DMS153 treated with DMSO at 0.1 percent for 48 hours (cell line): ENCODE results near the gene SHISAL2A.

Source experiments
- DNase-seq: peaks from one replicate; lab custom pipeline; 2025; ENCODE audit not compliant: unreplicated experiment; lab: John Stamatoyannopoulos, UW

Gene SHISAL2A

DNA sequence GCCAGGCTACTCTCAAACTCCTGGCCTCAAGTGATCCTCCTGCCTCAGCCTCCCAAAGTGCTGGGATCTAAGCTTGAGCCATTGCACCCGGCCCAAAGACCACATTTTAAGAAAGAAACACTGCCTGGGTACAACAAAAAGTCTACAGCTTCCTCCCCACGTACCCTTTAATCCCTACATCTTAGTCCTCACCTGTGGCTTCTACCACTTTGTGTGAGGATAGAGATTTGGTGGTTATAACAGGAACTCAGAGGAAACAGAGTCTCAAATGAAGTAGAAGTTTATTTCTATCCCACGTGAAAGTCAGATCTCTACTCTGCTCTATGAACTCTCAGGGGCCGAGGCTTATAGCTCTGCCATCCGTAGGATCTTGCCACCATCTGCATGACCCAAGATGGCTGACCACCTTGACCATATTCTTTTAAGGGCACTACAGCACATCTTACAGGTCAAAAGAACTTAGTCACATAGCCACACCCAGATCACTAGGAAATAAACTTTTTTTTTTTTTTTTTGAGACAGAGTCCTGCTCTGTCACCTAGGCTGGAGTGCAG lies 17.4 kb upstream of the SHISAL2A start:
- DNase-seq = no peak

DNA sequence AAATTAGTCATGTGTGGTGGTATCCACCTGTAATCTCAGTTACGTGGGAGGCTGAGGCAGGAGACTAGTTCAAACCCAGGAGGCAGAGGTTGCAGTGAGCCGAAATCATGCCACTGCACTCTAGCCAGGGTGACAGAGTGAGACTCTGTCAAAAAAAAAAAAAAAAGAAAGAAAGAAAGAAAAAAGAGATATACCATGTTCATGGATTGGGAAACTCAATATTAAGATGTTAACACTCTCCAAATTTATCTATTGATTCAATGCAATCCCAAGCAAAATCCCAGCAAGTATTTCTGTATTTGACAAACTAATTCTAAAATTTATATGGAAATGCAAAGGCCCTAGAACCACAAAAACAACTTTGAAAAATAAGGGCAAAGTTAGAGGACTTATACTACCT lies 11.0 kb upstream of the SHISAL2A start:
- DNase-seq = no peak

DNA sequence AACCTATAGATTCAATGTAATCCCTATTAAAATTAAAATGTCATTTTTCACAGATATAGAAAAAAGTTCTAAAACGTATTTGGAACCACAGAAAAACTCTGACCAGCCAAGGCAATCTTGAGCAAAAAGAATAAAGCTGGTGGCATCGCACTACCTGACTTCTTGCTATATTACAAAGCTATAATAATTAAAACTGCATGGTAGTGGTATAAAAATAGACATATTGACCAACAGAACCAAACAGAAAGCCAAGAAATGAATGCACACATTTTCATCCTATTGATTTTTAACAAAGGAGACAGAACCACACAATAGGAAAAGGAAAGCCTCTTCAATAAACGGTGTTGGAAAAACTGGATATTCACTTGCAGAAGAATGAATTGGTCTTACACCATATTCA lies 9.2 kb upstream of the SHISAL2A start:
- DNase-seq = no peak

DNA sequence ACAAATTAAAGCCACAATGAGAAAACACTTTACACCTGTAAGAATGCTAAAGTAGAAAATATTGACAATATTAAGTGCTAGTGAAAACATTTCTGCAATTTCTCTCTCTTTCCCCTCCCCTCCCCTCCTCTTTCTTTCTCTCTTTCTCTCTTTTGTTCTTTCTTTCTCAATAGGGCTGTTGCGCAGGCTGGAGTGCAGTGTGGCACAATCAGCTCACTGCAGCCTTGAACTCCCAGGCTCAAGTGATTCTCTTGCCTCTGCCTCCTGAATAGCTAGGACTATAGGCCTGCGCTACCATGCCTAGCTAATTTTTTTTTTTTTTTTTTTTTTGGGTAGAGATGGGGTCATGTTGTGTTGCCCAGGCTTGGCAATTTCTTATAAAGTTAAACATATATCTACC lies 5.9 kb upstream of the SHISAL2A start:
- no peak for DNase-seq

DNA sequence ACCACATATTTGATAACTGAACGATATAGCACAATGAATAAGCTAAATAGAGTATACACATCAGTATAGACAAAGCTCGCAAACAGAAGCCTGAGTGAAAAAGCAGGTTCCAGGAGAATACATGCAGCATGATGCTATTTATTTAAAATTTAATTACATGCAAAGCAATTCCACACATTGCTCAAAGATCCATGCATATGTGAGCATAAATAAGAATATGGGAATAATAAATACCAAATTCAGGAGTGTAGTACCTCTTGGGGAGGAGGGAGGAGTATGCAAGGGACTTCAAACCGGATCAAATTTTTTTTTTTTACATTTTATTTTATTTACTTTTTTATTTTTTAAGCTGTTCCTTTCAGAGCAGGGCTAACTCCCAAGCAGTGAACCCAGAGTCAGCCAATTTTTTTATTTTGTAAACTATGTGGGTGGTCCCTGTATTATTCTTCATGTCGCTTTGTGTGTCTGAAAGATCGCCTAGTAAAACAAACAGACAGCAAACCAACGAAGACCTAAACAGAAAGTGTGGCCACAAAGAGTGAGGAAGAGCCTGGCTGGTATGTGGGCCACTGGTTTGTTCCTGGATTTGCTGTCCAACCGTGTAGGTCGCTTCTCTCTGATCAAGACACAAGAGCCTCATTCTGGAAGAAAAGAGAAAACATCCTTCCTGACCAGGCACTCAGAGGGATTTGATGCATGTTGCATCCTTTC lies 4.2 kb upstream of the SHISAL2A start:
- no peak for DNase-seq

DNA sequence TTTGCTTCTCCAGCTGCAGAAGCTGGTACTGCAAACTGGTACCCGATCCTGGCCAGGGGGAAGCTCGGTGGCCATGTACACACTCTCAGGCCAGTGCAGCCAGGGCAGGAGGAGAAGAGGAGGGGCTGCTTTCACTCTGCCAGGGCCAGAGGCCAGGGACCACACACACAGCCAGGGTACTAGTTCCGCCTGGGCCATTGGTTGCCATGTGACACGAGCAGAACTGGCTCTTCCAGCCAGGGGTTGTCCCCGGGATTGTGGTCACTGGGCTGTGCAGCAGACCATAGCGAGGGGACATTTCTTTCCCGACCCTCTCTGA lies 3.7 kb upstream of the SHISAL2A start:
- no peak for DNase-seq

DNA sequence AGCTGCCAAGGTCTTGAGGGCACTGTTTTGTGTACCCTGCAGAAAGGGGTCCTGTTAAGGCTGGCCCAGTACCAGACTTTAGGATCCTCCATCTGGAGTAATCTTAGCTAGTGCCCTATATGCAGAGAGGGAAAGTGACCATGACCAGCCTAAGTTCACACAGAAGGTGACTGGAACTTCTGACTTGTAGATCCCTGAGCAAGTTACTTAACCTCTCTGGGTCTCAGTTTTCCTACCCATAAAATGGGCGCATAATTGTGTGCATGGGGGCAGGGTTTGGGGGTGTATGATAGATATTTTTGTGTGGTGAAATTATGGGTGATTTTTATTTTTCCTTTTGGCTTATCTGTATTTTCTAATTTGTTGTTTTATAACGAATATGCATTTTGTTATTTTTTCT lies 3.3 kb upstream of the SHISAL2A start:
- no peak for DNase-seq

DNA sequence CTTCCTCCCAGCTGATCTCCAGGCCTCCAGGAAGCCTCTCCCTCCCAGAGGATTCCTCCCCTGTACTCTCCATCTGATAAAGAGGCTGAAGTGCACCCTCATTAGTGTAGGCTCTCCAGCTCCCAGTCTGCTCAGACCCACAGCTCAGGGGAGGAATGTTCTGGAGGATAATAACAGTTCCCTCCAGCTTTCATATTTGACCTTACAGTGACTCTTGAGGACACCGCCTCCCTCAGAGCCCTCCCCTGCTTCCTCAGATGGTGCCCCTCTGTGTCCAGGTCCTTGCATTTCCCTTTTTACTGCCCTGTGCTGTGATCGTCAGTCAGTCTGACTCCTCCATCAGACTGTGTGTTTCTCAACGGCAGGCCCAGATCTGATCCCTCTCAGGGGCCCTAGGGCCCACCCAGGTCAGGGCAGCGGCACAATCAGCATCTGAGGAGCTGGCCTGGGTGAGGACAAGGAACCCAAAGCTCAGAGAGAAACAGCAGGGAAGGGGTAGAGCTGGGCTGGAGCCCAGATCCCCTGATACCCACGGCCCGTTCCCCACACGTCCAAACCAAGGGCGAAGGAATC lies 1.1 kb upstream of the SHISAL2A start:
- DNase-seq = no peak

DNA sequence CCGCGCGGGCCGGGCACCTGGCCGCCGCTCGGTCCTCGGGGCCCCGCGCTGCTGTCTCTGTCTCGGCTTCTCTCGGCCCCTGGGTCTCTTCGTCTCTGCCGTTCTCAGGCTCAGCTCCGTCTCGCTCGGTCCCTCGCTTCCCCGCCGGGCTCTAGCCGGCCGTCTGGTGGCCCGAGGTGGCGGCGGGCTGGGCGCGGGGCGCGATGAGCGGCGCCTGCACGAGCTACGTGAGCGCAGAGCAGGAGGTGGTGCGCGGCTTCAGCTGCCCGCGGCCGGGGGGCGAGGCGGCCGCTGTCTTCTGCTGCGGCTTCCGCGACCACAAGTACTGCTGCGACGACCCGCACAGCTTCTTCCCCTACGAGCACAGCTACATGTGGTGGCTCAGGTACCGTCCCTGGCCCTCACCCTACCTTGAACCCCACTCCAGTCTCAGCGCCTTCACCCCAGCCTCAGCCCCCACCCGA lies 355 bp downstream of the SHISAL2A start:
- DNase-seq = no peak

DNA sequence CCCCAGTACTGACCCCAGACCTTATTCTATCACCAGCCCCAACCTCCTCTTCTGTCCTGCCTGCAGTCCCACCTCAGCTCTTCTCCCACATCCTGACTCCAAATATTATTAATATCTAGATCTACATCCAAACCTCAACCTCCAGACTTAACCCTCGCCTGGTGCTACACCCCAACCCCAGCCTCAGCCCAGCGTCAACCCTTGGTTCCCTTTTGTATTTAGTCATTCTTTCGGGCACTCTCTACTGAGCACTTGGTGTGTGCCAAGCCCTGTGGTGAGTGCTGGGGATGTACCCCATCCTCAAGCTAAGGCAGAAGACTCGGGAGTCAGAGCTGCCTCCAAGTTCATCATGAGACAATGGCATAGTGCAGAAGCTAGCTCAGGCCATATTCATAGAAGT lies 1.1 kb downstream of the SHISAL2A start:
- no peak for DNase-seq

DNA sequence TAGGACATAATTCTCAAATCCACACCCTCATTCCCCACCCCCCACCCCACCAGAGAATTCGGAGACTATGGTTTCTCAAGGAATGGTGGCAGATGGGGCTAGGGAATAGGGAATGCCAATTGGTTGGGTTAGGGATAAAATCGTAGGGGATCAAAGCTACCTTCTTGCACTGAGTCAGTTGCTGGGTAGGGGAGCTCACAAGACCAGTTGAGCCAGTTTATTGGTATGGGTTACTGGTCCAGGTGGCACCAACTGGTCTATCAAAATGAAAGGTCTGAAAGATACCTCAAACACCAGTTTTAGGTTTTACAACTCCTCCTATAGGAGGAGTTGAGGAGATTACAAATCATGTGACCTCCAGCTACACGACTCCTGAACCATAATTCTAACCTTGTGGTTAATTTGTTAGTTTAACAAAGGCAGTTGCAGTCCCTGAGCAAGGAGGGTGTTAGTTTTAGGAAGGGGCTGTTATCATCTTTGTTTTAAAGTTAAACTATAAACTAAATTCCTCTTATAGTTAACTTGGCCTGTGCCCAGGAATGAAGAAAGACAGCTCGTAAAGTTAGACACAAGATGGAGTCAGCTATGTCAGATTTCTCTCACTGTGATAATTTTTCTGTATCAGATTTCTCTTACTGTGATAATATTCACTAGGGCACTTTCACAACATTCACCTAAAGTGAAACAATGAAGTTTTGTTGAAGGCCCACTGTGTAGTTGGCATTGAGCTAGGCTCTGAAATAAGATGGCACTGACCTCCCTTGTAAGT lies 2.5 kb downstream of the SHISAL2A start:
- DNase-seq = no peak

DNA sequence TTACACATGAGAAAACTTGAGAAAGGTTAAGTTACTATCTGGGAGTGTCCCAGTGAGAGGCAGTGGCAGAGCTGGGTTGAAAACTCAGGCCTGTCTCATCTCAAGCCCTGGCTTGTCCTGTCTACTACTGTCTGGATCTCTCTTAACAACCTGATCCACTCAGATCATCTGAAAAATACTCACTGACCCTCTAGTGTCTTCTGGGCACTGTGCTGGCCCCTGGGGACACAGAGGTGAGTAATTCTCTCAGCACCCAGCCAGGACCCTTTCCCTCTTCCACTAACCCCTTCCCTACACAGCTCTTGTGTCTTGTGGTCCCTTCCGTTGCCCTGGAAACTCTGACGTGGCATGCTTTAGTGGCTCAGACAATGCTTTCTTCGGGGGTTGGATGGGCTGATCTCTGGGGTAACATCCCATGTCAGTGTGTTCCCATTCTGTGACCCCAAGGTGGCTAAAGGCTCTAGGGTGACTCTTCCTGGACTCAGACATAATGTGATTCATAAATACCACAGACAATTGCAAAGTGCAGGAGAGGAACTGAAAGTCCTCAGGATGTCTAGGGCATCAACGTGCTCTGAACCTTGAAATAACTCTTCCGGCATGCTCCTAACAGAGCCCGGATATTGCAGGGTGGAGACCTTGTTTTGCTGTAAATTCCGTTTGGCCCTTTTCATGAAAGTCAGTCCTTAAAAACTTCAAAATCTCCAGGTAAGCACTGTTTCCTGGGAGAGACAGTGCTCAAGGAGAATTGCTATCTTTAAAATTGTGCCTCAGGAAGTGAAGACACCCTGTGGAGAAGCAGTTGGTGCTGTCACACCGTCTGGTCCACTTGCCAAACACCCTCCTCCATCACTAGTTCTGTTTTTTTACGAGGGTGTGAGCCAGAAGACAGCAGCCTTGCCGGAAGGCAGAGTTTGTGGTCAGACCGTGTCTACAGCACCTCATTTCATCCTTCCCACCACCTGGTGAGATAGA lies 4.0 kb downstream of the SHISAL2A start:
- DNase-seq = no peak

DNA sequence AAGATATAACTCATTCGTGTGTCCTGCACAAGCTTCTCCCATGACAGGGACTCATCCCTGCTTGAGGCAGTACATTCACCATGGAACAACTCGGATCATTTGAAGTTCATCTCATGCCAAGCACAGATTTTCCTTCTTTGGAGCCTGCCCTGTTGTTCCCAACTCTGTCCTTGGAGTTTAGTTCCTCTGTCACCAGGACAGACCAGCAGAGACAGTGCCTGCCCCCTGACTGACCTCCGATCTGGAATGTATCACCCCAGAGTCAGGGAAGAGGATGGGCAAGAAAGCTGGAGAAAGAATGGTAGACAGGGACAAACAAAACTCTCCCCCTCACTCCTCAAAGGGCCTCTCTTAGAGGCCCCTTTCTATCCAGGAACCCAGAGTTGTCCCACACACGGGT lies 5.0 kb downstream of the SHISAL2A start:
- no peak for DNase-seq

DNA sequence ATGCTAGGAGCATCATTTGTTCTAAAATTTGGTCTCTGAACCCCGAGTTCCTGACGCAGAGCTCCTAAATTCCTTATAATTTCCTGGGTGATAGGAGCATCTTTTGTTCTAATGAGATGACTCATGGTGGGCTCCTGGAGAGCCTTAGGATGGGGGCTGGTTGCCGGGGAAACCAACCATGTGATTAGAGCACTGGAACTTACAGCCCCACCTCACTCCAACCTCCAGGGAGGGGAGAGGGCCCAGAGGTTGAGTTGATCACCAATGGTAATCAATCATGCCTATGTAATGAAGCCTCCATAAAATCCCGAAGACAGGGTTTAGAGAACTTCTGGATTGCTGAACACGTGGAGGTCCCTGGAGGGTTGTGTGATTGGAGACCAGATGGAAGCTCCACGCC lies 7.7 kb downstream of the SHISAL2A start:
- DNase-seq = no peak

DNA sequence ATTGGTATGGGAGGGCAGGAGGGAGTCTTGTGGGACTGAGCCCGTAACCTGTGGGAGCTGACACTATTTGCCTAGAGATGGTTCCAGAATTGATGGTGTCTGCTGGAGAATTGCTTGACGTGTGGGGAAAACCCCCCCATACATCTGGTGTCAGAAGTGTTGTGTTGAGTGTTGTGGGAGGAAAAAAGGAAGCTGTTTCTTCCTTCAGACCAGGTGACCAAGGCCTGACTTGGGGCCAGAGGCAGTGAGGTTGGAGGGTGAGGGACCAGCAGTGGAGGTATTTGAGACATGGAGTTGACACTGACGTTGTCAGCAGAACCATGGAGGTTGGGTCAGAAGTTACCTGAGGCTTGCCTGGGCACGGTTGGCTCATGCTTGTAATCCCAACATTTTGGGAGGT lies 8.3 kb downstream of the SHISAL2A start:
- no peak for DNase-seq

DNA sequence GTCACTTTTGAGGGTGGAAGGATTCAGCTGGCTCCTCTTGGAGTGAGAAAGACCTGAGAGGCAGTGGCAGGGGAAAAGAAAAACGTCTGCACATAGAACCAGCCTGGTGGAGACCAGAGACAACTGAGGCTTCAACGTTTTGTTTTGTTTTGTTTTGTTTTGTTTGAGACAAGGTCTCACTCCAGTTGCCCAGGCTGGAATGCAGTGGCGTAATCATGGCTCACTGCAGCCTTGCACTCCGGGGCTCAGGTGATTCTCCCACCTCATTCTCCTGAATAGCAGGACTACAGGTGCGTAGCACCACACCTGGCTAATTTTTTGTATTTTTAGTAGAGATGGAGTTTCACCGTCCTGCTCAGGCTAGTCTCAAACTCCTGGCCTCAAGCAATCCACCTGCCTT lies 12.3 kb downstream of the SHISAL2A start:
- no peak for DNase-seq

DNA sequence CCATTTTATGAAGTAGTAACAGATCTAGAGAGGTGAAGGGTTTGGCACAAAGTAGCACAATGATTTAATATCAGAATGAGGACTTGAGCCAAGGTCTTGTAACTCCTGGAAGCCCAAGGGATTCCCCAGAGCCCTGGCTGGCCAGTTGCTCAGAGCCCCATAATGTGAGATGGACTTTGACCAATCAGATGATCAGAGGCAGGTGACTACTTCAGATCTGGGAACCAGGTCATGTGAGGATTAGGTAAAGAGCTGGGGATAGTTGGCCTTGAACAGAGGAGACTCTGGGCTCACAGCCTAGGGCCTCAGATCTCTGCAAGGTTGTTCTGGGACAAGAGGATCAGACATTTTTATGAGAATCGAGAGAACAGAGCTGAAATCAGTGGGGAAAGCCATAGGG lies 18.9 kb downstream of the SHISAL2A start:
- DNase-seq = no peak

DNA sequence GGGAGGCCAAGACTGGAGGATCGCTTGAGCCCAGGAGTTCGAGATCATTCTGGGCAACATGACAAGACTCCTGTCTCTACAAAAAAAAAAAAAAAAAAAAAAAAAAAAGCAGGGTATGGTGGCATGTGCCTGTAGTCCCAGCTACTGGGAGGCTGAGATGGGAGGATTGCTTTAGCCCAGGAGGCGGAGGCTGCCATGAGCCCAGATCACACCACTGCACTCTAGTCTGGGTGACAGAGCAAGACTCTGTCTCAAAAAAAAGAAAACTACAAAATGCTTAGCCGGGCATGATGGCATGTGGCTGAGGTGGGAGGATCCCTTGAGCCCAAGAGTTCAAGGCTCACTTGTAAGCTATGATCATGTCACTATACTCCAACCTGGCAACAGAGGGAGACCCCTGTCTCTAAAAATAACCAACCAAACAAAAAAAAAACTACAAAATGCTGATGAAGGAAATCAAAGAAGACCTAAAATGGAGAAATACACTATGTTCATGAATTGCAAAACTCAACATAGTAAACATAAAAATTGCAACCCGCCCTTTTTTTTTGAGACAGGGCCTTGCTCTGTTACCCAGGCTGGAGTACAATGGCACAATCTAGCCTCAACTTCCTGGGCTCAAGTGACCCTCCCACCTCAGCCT lies 20.4 kb downstream of the SHISAL2A start:
- DNase-seq = no peak

DNA sequence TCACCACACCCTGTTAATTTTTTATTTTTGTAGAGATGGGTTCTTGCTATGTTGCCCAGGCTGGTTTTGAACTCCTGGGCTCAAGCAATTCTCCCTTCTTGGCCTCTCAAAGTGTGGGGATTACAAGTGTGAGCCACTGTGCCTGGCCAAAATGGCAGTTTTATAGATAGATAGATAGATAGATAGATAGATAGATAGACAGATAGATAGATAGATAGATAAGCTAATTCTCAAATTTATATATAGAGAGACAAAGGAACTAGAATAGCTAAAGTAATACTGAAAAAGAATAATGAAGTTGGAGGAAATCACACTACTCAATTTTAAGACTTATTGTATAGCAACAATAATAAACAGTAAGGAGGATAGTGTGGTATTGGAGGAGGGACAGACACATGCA lies 21.1 kb downstream of the SHISAL2A start:
- no peak for DNase-seq

DNA sequence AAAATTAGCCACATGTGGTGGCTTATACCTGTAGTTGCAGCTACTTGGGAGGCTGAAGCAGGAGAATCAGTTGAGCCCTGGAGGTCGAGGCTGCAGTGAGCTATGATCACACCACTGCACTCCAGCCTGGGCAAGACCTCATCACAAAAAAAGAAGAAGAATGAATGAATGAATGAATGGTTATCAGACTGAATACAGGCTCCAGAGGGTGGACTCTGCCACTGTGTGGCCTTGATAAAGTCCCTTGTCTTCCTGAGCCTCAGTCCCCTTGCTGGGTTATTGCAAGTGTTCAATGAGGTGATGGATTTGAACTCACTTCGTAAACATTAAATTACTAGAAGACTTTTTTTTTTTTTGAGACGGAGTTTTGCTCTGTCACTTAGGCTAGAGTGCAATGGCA lies 24.7 kb downstream of the SHISAL2A start:
- DNase-seq = no peak

DNA sequence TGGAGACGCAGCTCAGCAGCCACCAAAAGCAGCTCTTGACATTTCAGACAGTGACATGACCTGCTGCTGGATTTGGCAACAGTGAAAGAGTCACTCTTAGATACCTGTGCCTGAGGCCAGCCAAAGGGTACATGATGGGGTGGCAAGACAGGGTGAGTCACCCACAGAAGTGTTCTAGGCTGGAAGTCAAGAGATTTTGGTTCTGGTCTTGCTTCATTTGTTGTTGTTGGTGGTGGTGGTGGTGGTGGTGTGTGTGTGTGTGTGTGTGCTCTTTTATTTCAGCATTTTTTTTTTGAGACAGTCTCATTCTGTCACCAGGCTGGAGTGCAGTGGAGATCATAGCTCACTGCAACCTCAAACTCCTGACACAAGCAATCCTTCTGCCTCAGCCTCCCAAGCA lies 25.8 kb downstream of the SHISAL2A start:
- no peak for DNase-seq
